Erythroblast (primary cell): ENCODE measurements around the gene C1QL3.

Experiments used
- DNase-seq, 2 experiments: peaks; one replicate each; lab custom pipeline; 2025; lab: John Stamatoyannopoulos, UW
- GATA1 ChIP-seq: IDR thresholded peaks from 2 replicates; pipeline ENCODE4 v1.6.1; 2011; ENCODE audit warnings: low read depth, mild to moderate bottlenecking, control low read depth, low read length, moderate library complexity
- POLR2A ChIP-seq: IDR thresholded peaks from 2 replicates; pipeline ENCODE4 v1.6.1; 2011; ENCODE audit warnings: mild to moderate bottlenecking, low read length

C1QL3 gene

DNA sequence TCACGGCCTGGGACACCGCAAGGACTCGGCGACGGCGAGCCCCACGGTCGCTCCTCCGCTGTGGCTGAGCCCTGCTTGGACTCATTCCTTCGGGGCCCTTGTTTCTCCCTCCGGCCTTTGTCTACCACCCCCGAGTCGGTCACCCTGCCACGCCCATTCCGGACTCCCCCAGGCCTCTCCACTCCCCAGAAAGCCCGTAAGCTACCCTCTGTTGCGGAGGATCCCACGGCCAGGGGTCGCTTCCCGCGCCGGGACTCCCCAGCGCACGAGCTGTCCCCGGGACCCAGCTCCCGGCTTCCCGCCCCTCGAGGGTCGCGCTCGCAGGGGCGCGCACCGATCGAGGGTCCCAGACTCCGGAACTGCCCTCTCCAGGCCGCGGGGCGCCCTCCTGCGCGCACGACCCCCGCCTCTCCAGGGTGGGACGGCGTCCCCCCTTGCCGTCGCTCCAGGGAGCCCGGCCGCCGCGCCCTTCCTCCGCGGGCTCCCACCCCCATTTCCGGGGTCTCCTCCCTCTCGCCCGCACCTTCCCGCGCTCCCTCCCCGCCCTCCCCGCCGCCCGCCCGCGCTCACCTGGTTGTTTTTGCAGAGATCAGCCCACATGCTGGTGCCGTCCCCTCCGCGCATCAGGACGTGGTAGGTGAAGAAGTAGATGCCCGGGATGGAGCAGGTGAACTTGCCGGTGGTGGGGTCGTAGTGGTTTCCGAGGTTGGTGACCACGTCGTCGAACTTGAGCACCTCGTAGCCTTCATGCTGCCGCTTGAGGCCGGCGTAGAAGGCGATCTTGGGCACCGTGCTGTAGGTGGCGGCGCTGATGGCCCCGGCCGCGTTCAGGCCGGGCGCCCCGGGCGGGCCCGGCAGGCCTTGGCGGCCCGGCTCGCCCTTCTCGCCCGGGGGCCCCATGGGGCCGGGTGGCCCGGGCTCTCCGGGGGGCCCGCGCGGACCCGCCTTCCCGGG lies 1.5 kb downstream of the C1QL3 start:
- TF ChIP-seq POLR2A (no peak), GATA1 (no peak)
- peak in 1 of 2 experiments; percentile 13 for DNase-seq

DNA sequence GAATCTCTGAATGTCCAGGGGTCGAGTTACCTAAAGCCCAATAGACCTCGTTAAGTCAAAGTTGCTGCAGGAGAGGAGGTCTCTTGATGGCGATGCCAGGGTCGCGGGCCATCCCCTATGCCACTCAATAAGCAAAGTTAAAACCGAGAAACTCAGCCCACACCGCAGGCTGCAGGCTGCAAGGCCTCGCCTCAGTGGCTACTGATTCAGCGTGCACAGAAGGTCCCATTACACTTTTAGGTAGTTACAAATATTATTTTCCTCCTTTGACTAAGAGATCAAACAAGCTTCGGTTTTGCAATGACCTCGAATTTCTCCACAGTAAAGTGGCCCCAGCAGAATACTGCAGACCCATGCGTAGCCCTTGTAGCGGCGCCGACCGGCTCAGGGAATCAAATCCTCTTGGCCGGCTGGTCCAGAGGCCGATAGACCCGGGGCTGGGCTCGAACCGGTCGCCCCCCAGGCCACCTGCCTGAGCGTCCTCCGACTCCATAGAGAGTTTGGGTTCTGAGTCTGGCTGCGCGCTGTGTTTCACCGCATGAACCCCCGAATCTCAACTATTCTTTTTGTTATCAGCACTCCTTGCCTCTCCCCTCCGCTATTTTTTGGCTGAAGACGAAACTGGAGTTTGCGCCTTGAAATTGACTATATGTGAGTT lies 2.3 kb downstream of the C1QL3 start:
- no peak for DNase-seq
- TF ChIP-seq POLR2A, result no peak
- TF ChIP-seq GATA1, result no peak

DNA sequence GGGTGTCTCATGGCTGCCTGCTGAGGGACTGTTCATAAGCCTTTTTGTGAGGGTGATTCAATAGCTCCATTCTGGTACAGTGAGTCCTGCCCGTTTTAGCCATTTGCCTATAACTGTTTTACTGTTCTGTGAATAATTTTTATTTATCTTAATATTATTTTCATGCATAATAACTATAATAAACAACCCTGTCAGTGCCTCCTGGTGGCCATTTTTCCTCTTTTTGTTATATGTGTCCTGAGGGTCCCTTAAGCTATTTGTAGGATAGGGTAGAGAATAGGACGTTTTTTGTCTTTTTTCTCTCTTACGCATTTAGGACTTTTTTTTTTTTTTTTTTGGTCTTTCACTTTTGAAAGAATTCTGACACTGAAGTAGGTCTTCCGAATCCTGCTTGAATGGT lies 2.9 kb downstream of the C1QL3 start:
- TF ChIP-seq POLR2A, result no peak
- TF ChIP-seq GATA1, result no peak

DNA sequence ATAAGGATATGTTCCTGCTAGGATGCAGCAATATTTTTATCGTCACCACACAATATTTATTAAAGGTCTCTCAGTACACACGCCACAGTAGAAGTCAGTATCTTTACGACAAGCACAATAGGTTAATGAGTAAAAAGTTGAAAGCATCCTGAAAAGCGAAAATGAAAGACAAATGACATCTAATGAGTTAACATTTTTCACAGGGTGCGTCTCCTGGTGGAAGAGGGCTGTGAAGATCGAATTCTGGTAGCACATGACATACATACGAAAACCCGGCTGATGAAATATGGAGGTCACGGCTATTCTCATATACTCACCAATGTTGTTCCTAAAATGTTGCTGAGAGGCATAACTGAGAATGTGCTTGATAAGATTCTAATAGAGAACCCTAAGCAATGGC lies 10.8 kb downstream of the C1QL3 start:
- TF ChIP-seq POLR2A, result no peak
- no peak for TF ChIP-seq GATA1
- DNase-seq, result peak in 1 of 2 experiments; percentile 12

More for the DNA sequence above, 2.9 kb downstream of the C1QL3 start:
- DNase-seq, result peak; percentile 7 to 22

DNA sequence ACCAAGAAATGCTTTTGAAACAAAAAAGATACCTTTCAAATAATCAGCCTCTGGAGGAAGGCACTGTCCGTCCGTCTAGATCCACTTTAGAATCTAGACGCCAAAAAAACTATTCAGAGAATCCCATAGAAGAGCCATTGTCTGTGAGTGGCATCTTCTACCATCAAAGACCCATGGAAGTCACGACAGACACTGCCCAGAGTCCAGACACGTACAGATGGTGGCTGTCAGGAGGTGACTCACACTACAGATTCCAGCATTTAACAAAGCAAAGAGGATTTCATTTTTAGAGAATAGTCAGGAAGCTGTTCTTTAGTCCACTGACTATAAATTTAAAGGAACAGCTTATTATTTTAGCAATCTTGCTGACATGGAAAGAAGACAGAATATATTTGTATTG lies 11.7 kb downstream of the C1QL3 start:
- DNase-seq, result no peak
- TF ChIP-seq GATA1 (no peak), POLR2A (no peak)

DNA sequence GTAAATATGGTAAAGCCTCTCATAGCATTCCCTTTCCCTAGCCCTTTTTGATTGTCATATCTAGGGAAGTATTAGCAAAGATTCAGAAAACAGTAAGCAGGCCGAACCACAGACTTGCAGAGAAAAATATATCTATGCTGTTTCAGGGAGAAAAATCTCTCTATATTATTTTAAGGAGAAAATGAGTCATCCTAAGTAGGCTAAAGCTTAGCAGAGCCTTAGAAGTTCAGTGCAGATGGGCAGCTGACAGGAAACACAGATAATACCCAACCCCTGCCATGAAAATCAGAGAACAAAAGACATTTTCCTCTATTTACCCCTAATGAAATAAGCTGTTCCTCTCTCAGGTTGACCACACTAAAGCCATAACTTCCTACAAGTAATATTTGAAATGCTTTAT lies 16.5 kb downstream of the C1QL3 start:
- no peak for DNase-seq
- TF ChIP-seq POLR2A (no peak), GATA1 (no peak)

DNA sequence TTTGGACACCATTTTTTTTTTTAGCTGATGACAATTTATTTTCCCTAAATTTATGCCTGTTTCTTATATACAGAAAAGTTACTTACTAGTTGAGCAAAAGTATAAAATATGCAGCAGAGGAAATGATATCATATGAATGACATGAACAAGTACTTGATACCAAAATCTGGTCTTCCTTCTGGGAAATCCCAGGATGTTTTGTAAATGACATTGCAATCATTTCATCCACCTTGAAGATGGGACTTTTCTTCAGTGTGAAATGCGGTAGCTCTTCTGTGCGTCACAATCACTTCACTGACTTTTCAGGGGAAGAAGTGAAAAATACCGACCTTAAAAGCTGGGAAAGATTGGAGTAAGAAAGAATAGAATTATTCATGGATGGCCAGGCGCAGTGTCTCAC lies 23.8 kb downstream of the C1QL3 start:
- TF ChIP-seq GATA1 (no peak), POLR2A (no peak)
- no peak for DNase-seq

DNA sequence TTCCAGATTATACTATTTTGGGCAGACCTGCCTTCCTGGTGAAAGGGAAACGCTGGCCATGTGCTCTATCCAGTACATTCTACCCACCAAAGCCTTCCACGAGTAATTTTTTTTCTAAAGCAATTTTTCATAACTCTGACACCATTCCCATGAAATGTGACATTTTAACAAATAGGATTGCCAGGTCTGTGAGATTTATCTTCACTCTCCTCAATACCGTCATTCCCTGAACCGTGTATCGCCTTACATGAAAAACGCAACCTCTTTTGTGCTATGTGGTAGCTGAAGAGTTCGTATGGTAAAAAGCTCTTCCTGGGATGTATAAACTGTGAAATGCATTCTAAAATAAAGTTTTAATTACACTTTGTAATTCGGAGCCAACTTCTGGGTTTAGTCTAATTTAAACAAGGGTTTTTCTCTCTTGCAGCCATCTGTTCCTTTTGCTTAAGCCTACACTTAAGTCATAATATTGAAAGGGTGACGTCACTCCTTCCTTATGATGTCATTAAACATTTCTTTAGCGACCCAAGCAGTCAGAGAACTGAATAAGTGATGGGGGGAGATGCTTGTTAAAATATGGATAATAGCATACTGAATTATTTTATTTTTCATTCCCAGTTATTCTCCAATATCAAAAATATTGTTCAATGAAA lies 27.7 kb downstream of the C1QL3 start:
- no peak for DNase-seq
- no peak for TF ChIP-seq GATA1
- TF ChIP-seq POLR2A, result no peak

DNA sequence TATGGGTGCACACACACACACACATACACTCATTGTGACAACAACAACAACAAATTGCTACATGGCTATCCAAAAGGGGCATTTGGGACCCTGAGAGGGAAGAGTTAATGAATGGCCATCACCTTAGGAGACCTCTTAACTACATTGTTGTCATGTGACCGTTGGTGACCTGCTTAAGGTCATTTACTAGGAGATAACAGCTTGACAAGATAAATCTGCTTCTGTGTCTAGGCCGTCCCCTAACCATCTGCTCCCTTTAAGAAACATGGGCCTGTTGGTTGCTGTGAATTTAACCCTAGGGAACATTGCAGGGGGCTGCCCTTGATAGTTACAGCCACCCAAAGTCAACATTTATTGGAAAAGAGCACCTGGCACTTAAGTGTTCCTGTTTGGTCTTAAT lies 29.7 kb downstream of the C1QL3 start:
- TF ChIP-seq GATA1, result no peak
- no peak for TF ChIP-seq POLR2A
- DNase-seq, result peak; percentile 19 to 71

DNA sequence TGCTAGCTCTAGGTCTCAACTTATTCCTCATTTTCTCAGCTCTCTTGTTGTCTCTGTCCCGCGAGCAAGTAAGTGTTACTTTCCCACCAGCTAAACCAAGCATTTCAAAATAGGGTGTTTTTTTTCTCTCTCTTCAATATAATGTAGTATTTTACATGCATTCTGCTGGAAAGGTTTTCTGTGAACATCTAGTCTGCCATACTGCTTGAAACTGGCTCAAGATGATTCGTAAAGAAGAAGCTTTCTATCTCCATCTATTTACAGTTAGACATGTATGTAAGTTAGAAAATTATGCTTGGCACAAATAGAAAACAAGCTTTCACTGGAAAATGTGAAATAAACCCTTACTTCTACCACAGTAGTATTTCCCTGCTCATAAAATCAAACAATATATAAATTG lies 31.2 kb downstream of the C1QL3 start:
- DNase-seq, result no peak
- TF ChIP-seq GATA1 (no peak), POLR2A (no peak)

DNA sequence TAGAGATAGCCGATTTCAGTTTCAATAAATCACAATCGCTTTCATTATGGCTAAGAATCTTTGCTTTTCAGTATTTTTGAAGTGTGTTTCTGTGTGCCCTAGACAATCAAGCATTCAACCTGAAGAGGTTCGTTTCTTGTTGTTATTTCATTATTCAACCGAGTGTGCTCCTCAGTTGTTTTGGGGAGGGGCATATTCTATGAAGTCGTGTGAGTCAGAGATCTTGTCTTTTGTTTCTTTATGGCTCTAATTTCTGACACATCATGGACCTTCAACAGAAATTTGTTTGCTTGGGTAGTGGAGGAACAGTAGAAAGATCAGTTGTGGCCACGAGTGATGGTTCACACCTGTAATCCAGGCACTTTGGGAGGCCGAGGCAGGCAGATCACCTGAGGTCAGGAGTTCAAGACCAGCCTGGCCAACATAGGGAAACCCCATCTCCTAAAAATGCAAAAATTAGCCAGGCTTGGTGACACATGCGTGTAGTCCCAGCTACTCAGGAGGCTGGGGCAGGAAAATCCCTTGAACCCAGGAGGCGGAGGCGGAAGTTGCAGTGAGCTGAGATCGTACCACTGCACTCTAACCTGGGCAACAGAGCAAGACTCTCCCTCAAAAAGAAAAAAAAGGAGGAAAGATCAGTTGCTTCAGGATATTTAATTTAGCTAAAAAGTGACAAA lies 38.3 kb downstream of the C1QL3 start:
- TF ChIP-seq GATA1, result no peak
- TF ChIP-seq POLR2A, result no peak
- DNase-seq, result peak in 1 of 2 experiments; percentile 1

DNA sequence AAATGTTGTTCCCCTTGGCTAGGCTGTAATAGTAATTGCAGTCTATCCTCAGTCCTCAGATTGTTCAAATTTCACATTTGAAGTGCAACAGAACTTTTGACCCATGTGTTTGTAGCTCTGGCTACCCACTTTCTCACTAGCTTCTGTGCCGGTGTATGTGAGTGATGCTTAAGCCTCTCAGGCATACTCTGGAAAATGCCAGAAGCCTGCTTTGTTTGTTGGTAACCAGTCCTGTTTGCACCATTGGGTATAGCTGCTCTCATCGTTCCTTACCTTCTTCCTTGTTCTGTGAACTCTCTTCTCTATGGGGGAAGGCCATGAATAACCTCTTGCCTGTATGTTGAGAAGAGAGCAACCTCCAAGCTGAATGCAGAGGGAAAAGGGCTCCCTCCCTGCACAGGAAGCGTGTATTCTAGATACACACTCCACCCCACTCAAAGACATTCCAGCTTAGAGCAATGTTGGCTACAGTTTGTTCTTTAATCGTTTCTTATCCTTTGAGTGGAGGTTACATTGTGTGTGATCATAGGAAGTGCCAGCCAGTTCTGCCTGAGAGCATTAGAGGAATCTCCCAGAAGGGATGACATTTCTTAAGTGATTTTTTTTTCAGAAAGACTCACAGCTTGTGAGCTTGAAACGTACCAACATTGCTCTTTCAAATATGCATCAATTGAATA lies 40.5 kb downstream of the C1QL3 start:
- TF ChIP-seq GATA1 (no peak), POLR2A (no peak)
- no peak for DNase-seq

DNA sequence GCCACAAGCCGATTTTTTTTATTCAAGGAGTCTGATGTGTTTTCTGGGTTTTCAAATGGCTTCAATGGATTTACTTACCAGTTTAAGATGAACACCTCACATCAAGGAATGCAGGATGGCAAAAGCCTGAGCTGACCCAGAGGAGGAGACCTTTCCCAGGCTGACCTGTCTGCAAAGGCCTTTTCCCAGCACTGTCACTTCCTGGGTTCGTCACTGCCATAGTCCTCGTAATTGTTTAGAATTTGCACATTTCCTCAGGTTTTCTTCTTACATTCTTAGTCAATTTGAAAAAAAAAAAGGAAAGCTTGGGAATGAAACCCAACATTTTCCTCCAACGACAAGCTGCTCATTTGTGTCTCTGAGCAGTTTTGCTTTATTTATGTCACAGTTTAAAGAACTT lies 42.9 kb downstream of the C1QL3 start:
- TF ChIP-seq GATA1, result no peak
- no peak for TF ChIP-seq POLR2A
- no peak for DNase-seq

DNA sequence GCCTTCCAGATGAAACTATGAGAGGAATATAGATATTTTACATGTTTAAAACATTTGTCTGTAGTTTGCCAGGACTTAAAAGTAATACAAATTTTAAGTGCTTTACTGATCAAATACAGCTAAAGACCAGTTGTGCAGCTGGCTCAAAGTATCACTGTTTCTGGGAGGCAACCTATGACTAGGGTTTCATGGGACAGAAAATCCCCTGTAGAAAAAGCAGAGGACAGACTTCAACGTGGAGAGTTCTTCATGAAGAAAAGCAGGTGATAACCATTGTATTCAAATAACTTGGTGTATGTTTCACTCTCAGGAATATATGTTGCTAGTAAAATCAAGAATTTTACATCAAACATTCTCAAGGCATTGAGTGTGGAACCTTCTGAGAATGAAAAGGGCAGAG lies 43.9 kb downstream of the C1QL3 start:
- TF ChIP-seq POLR2A (no peak), GATA1 (no peak)
- no peak for DNase-seq
